Measurements from ENCODE around the gene AGAP1.

DNA sequence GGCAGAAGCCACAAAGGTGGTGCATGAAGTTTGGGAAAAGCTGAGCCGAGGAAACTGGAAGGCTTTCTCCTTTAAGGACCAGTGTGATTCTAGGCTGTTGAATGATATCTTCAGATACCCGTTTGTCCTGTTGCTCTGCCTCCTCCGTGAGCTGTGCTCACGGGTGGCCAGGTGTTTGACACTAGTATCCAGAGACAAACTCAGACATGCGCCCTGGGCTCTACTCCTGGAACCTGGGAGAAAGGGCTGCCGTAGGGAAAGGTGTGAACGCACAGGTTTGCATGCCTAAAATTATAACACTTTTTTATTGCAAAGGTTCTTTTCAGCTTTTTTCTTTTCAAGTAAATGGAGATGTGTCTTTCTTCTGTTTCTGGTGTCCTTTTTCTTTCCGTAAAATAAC, 81.6 kb downstream of the AGAP1 start:
- TF ChIP-seq, protein P1, sequence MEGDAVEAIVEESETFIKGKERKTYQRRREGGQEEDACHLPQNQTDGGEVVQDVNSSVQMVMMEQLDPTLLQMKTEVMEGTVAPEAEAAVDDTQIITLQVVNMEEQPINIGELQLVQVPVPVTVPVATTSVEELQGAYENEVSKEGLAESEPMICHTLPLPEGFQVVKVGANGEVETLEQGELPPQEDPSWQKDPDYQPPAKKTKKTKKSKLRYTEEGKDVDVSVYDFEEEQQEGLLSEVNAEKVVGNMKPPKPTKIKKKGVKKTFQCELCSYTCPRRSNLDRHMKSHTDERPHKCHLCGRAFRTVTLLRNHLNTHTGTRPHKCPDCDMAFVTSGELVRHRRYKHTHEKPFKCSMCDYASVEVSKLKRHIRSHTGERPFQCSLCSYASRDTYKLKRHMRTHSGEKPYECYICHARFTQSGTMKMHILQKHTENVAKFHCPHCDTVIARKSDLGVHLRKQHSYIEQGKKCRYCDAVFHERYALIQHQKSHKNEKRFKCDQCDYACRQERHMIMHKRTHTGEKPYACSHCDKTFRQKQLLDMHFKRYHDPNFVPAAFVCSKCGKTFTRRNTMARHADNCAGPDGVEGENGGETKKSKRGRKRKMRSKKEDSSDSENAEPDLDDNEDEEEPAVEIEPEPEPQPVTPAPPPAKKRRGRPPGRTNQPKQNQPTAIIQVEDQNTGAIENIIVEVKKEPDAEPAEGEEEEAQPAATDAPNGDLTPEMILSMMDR (IDR thresholded peaks at IDR 0.05): no peak
- no peak for TF ChIP-seq POLR2A (IDR thresholded peaks at IDR 0.05)
